HEK293 (cell line): ENCODE data around the gene PPP1R14B.

Source experiments
- CTCF ChIA-PET: fragments of 350-600 bp; formaldehyde crosslinking; extraction: SDS; loops from one replicate; lab custom pipeline; 2021; ENCODE audit warnings: antibody characterized with exemption; lab: Yijun Ruan, JAX
- POLR2A ChIA-PET: fragments of 300-600 bp; formaldehyde crosslinking; extraction: SDS; loops from one replicate; lab custom pipeline; 2020; ENCODE audit warnings: antibody characterized with exemption, inconsistent platforms; lab: Yijun Ruan, JAX
- H3K27ac ChIP-seq: fragments of 200-500 bp; sonication (Bioruptor generic); 2 replicates; pipeline ENCODE4 v1.5.1; 2014; ENCODE audit warnings: low read depth, low read length, control low read depth, inconsistent platforms; ENCODE audit errors: extremely low read depth
- H3K36me3 ChIP-seq, 2 experiments: fragments of 200-500 bp in 1 of 2; sonication (Bioruptor generic) in 1 of 2; 1 replicate in 1 of 2; 2 replicates in 1 of 2; pipeline ENCODE4 v1.5.1; 2014 to 2017; ENCODE audit warnings: inconsistent platforms in 2 of 2, low read length in 2 of 2; ENCODE audit not compliant: control insufficient read depth in 2 of 2, insufficient read depth in 1 of 2
- H3K4me1 ChIP-seq: fragments of 200-500 bp; sonication (Bioruptor generic); 2 replicates; pipeline ENCODE4 v1.5.1; 2014; ENCODE audit warnings: mild to moderate bottlenecking, low read length, inconsistent platforms; ENCODE audit not compliant: control insufficient read depth, insufficient read depth
- H3K4me3 ChIP-seq: 2 replicates; pipeline ENCODE4 v1.5.1; 2011; ENCODE audit warnings: low read depth, mild to moderate bottlenecking, control low read depth, low read length, moderate library complexity
- H3K9me3 ChIP-seq: fragments of 200-500 bp; sonication (Bioruptor generic); 2 replicates; pipeline ENCODE4 v1.5.1; 2014; ENCODE audit warnings: low read depth, low read length, inconsistent platforms; ENCODE audit not compliant: control insufficient read depth, insufficient read depth
- HOXA7 ChIP-seq: sonication (generic); formaldehyde crosslinking; IDR thresholded peaks from 2 replicates; pipeline ENCODE4 v1.8.1; 2022; ENCODE audit warnings: missing genetic modification reagents, borderline replicate concordance
- SP2 ChIP-seq: fragments of 450-650 bp; formaldehyde crosslinking; IDR thresholded peaks from 2 replicates; pipeline ENCODE4 v1.5.1; 2016; ENCODE audit warnings: missing biosample characterization, missing genetic modification characterization
- TCF7L2 ChIP-seq: IDR thresholded peaks from 2 replicates; pipeline ENCODE4 v1.6.1; 2011; ENCODE audit warnings: low read depth, mild to moderate bottlenecking, inconsistent platforms, low read length, moderate library complexity, borderline replicate concordance
- TSHZ1 ChIP-seq: fragments of 450-650 bp; formaldehyde crosslinking; IDR thresholded peaks from 2 replicates; pipeline ENCODE4 v1.5.1; 2016; ENCODE audit warnings: missing biosample characterization, missing genetic modification characterization, borderline replicate concordance
- ZBTB7A ChIP-seq: fragments of 450-650 bp; formaldehyde crosslinking; IDR thresholded peaks from 2 replicates; pipeline ENCODE4 v1.5.1; 2016; ENCODE audit warnings: low read depth, missing biosample characterization, missing genetic modification characterization
- ZNF629 ChIP-seq: fragments of 450-650 bp; formaldehyde crosslinking; IDR thresholded peaks from 2 replicates; pipeline ENCODE4 v1.5.1; 2017; ENCODE audit warnings: missing biosample characterization, missing genetic modification characterization
- ZNF747 ChIP-seq: fragments of 450-650 bp; formaldehyde crosslinking; IDR thresholded peaks from 2 replicates; pipeline ENCODE4 v1.5.1; 2016; ENCODE audit warnings: missing biosample characterization, missing genetic modification characterization
- TF ChIP-seq, protein P1 (sequence below): fragments of 450-650 bp; formaldehyde crosslinking; IDR thresholded peaks from 2 replicates; pipeline ENCODE4 v1.5.1; 2016; ENCODE audit warnings: missing biosample characterization, missing genetic modification characterization

The PPP1R14B gene

GRCh38 chr11:64291262-64291751 is 44.6 kb upstream of the PPP1R14B start, which contains the start of gene KCNK4:
Gene KCNK4 (plus strand): TSS chr11:64291302. CDS start chr11:64293019, 1,717 bp downstream.
- Histone ChIP-seq H3K27ac (no peak within 1 kb of the TSS; the same call in 1 of the 2 replicates), H3K4me1 (no peaks in the 10 kb centered on the region), H3K36me3 (peaks cover 0 to 24% of the 10 kb centered on the region in 2 experiments; a peak in 1 of 3 replicates), H3K9me3 (no peaks in the 10 kb centered on the region), H3K4me3 (peak within 1 kb of the TSS; percentile 25)
- POLR2A ChIA-PET, result no interaction called here
- no peak for TF ChIP-seq ZBTB7A (tag by site-specific recombination)
- no peak for TF ChIP-seq ZNF629 (tag by site-specific recombination)
- CTCF ChIA-PET, result no interaction called here

DNA sequence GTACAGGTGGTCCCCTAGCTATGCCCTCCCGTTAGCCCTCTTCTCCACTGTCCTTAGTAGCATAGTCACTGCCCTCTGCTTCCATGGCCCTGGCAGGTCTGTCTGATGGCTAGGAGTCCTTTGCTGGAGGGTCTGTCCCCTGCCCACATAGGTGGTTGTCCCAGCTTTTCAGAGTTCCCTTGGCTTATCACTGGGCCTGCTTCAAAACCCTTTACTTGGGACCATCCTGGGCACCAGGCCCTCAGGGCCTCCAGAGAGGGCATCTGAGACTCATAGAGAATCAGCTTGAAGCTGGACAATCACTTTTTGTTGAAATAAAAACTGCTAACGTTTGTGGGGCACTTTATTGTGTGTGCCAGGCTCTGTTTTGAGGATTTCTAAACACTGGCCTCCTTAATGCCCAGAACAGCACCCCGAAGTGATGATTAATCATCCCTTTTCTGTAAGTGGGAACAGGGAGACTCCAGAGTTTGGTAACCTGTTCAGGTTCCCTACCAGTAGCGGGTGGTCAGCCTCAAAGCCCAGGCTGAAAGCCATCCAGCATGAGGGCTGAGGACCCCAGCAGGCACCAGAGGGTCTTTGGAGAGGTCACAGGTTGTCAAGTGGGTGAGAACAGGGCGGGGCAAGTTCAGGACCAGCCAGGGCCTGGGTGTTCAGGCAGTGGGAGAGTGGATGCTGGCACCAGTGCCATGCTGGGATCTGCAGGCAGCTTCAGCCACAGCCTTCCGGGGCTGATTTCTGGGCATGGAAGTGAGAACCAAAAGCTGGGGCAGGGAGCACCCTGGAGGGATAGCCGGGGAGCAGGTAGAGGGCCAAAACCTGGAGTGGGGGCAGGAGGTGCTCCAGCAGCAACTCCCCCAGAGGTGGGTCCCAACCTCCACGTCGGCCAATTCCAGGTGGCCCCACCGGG is 43.9 kb upstream of the PPP1R14B start:
- H3K4me3 ChIP-seq, result no peak overlapping the region
- ChIA-PET POLR2A (interaction anchor here (0.6 kb wide), 1 partner anchor 669 kb away, joined by 4 read pairs; no protein-coding TSS in a partner anchor), CTCF (interaction anchor here (1.1 to 1.7 kb wide), 4 partner anchors 11 to 64 kb away, joined by 3 to 11 read pairs (median 8); no protein-coding TSS in a partner anchor)
- H3K36me3 ChIP-seq, result peaks cover 0 to 24% of the 10 kb centered on the region in 2 experiments; a peak in 1 of 3 replicates
- peak; percentile 19; the same call in 1 of the 2 replicates for TF ChIP-seq SP2 (tag by site-specific recombination)
- no peak for TF ChIP-seq TSHZ1 (tag by site-specific recombination)
- no peak for TF ChIP-seq HOXA7 (CRISPR knock-in tag)
- H3K4me1 ChIP-seq, result no peaks in the 10 kb centered on the region
- no peak overlapping the region for H3K27ac ChIP-seq
- no peaks in the 10 kb centered on the region for H3K9me3 ChIP-seq

- Histone ChIP-seq H3K27ac (no peak overlapping the region), H3K4me1 (no peaks in the 10 kb centered on the region; the same call in 1 of the 2 replicates), H3K9me3 (no peaks in the 10 kb centered on the region), H3K4me3 (no peak overlapping the region), H3K36me3 (peaks cover 0 to 24% of the 10 kb centered on the region in 2 experiments; a peak in 1 of 3 replicates)
- CTCF ChIA-PET, result interaction anchor here (0.6 to 1.7 kb wide), 6 partner anchors 8 to 66 kb away, joined by 3 to 11 read pairs (median 6); no protein-coding TSS in a partner anchor
- no peak for TF ChIP-seq TCF7L2
- TF ChIP-seq, protein P1, sequence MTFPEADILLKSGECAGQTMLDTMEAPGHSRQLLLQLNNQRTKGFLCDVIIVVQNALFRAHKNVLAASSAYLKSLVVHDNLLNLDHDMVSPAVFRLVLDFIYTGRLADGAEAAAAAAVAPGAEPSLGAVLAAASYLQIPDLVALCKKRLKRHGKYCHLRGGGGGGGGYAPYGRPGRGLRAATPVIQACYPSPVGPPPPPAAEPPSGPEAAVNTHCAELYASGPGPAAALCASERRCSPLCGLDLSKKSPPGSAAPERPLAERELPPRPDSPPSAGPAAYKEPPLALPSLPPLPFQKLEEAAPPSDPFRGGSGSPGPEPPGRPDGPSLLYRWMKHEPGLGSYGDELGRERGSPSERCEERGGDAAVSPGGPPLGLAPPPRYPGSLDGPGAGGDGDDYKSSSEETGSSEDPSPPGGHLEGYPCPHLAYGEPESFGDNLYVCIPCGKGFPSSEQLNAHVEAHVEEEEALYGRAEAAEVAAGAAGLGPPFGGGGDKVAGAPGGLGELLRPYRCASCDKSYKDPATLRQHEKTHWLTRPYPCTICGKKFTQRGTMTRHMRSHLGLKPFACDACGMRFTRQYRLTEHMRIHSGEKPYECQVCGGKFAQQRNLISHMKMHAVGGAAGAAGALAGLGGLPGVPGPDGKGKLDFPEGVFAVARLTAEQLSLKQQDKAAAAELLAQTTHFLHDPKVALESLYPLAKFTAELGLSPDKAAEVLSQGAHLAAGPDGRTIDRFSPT (tag by site-specific recombination), result peak; percentile 12; the same call in 1 of the 2 replicates
- POLR2A ChIA-PET, result interaction anchor here (0.6 to 1.0 kb wide), 3 partner anchors 14 to 85 kb away, joined by 3 read pairs; no protein-coding TSS in a partner anchor
These were observed 42.3 kb upstream of the PPP1R14B start for GRCh38 chr11:64289002-64289564.

DNA sequence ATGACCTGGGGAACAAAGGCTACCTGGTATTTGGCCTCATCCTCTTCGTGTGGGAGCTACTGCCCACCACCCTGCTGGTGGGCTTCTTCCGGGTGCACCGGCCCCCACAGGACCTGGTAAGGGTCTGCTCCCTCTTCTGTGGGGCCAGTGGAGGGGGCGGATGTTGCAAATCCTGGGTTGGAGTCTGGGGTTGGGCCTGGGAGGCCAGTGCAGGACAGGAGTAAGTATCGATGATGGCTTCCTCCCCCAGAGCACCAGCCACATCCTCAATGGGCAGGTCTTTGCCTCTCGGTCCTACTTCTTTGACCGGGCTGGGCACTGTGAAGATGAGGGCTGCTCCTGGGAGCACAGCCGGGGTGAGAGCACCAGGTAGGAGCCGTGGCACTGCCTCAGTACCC is 41.6 kb upstream of the PPP1R14B start:
- ChIA-PET POLR2A (interaction anchor here (0.6 kb wide), 1 partner anchor 17 kb away, joined by 3 read pairs; no protein-coding TSS in a partner anchor), CTCF (interaction anchor here (1.2 to 1.6 kb wide), 2 partner anchors 8 to 17 kb away, joined by 3 to 7 read pairs; no protein-coding TSS in a partner anchor)
- Histone ChIP-seq H3K4me3 (no peak overlapping the region), H3K36me3 (peaks cover 0 to 25% of the 10 kb centered on the region in 2 experiments; a peak in 1 of 3 replicates), H3K4me1 (no peaks in the 10 kb centered on the region; the same call in 1 of the 2 replicates), H3K9me3 (no peaks in the 10 kb centered on the region), H3K27ac (no peak overlapping the region)
- no peak for TF ChIP-seq ZNF747 (tag by site-specific recombination)
